Effector memory CD4-positive, alpha-beta T cell (primary cell): ENCODE measurements around the gene UGT1A9.

Experiments
- DNase-seq, 3 donors: peaks; one replicate each; pipeline ENCODE4 v3.0.0-alpha.2; 2020
- H3K27ac ChIP-seq: 2 replicates; pipeline ENCODE4 v1.7.0; 2013; ENCODE audit warnings: mild to moderate bottlenecking, low read length, moderate library complexity; ENCODE audit not compliant: insufficient read depth, poor library complexity, severe bottlenecking
- H3K27me3 ChIP-seq: replicated peaks from 2 replicates; pipeline ENCODE4 v1.7.0; 2013; ENCODE audit warnings: mild to moderate bottlenecking, low read length; ENCODE audit not compliant: insufficient read depth, control insufficient read depth, poor library complexity, severe bottlenecking
- H3K36me3 ChIP-seq: 2 replicates; pipeline ENCODE4 v1.7.0; 2013; ENCODE audit warnings: mild to moderate bottlenecking, low read length, moderate library complexity; ENCODE audit not compliant: control insufficient read depth, insufficient read depth
- H3K4me1 ChIP-seq: 2 replicates; pipeline ENCODE4 v1.7.0; 2013; ENCODE audit warnings: low read length, mild to moderate bottlenecking; ENCODE audit not compliant: control insufficient read depth, insufficient read depth, poor library complexity, severe bottlenecking
- H3K4me3 ChIP-seq: 2 replicates; pipeline ENCODE4 v1.7.0; 2013; ENCODE audit warnings: low read length, low read depth, mild to moderate bottlenecking; ENCODE audit not compliant: insufficient read depth, poor library complexity, severe bottlenecking
- H3K9me3 ChIP-seq: 2 replicates; pipeline ENCODE4 v1.7.0; 2013; ENCODE audit warnings: mild to moderate bottlenecking, low read length, moderate library complexity; ENCODE audit not compliant: control insufficient read depth

Gene UGT1A9

DNA sequence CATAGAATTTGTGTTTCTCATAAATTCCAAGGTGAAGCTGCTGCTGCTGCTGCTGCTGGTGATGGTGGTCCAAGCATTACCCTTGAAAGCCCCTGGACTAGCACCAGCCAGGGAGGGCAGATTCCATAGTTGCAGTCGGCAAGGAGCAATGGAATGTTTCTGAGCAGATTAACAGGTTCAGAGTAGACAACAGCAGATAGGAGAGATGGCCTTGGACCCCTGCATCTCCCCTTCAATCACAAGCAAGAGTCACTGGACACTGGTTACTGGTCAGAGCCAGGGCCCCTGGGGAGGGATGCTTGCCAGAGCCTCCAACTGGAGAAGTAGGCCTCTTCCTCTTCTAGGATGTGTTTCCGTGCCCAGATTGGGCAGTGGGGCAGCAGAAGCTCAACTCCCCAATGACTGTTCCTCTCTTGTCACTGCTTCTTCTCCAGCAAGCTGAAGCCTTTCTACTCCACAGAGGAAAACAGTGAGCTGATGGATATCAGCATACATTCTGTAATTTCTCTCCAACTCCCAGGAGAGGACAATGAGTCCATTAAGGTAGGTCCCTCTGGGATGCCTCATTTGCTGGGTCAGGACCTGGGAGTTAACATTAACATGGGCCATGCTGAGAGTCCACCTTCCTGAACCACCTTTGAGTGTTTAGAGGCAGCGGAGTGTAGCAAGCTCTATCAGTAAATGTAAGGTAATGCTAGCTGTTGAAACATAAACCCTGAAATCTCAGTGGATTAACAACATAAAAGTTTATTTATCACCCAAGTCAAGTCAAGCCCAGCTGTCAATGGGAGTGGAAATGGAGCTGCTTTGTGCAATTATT lies 141.7 kb downstream of the UGT1A9 start:
- Histone ChIP-seq H3K27me3 (peaks cover 3% of the 10 kb centered on the region), H3K4me3 (no peak overlapping the region), H3K27ac (no peak overlapping the region), H3K36me3 (no peaks in the 10 kb centered on the region), H3K9me3 (no peaks in the 10 kb centered on the region), H3K4me1 (no peaks in the 10 kb centered on the region)
- DNase-seq, result no peak

DNA sequence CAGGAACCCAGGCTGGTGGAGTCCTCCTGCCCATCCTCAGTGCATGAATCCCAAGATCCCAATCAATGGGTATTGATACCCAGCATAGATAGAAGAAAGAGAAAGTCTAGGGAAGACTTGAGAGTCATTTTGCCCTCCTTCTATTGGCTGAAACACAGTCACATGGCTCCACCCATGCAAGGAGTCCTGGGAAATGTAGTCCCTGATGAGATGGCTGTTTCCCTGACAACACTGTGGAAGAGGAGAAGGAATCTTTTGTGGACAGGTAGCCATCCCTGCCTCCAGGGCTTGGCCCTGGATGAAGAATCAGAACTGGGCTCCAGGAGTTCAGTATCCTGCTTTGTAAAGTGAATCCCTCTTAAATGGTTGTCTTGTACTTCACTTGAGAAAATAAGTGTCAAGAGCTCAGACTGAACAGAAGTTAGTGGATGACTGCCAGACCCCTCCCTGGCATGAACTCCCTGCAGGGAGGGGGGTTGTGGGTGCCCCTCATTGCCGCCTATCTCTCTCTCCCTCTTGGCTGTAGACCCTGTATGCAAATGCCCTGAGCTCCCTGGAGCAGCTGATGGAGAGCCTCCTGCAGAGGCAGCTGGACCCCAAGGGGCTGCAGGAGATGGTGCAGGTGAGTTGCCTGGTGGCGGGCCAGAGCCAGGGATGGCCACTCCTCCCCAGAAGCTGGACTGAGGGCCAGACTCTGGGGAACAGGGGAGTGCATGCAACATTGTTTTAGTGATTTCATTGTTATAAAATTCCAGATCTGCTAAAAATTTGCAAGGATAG lies 142.5 kb downstream of the UGT1A9 start:
- Histone ChIP-seq H3K4me1 (no peaks in the 10 kb centered on the region), H3K27me3 (peaks cover 3% of the 10 kb centered on the region), H3K9me3 (no peaks in the 10 kb centered on the region), H3K27ac (no peak overlapping the region), H3K4me3 (no peak overlapping the region), H3K36me3 (no peaks in the 10 kb centered on the region)
- DNase-seq, result no peak

DNA sequence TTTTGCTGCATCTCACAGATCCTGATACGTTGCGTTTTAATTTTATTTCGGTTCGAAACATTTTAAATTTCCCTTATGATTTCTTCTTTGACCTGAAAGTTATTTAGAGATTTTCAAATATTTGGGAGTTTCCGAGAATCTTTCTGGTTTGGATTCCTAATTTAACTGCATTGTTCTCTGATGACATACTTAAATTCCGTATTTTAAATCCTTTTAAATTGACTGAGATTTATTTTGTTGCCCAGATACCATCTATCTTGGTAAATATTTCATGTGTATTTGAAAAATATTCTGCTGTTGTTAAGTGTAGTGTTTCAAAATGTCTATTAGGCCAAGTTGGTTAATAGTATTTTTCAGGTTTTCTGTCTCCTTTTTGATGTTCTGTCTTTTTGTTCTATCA lies 144.2 kb downstream of the UGT1A9 start:
- H3K9me3 ChIP-seq, result no peaks in the 10 kb centered on the region
- H3K27me3 ChIP-seq, result no peaks in the 10 kb centered on the region
- H3K27ac ChIP-seq, result no peak overlapping the region
- H3K36me3 ChIP-seq, result no peaks in the 10 kb centered on the region
- H3K4me1 ChIP-seq, result no peaks in the 10 kb centered on the region
- no peak for DNase-seq
- H3K4me3 ChIP-seq, result no peak overlapping the region

DNA sequence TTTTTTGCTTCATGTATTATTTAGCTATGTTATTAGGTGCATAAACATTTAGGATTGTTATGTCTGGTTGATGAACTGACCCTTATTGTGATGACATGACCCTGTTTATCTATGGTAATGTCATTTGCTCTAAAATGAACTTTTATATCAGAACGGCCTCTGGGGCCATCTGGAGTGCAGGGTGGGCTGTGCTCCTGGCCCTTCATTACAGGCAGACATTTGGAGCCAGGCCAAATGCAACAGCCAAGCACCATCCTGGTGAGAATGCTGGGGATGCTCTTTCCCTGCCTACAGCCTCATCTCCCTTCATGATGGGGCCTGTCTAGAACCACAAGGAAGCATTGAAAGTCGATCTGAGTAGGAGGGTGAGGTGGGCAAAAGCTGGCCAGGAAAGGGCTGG lies 144.6 kb downstream of the UGT1A9 start:
- no peak for DNase-seq

DNA sequence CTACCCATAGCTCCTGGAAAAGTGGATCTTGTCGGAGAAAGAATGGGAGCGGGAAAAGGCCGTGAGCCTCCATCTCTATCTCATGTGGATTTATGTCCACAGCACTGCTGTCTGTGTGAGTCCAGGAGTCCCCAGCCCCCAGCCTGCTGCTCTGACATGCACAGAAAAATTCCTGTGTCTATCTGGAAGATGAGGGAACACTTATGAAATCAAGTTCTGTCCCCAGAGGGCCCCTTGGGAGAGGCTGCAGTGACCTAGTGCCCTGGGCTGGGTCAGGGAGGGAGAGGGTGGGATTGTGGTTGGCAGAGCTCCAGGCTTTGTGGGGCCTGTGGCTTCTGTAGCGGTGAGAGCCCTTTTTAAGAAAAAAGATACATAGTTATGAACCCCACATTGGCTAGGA lies 145.1 kb downstream of the UGT1A9 start:
- Histone ChIP-seq H3K36me3 (no peaks in the 10 kb centered on the region), H3K4me1 (no peaks in the 10 kb centered on the region), H3K4me3 (no peak overlapping the region), H3K27me3 (no peaks in the 10 kb centered on the region), H3K9me3 (no peaks in the 10 kb centered on the region), H3K27ac (no peak overlapping the region)
- no peak for DNase-seq

More for the DNA sequence above, 144.6 kb downstream of the UGT1A9 start:
- Histone ChIP-seq H3K9me3 (no peaks in the 10 kb centered on the region), H3K4me1 (no peaks in the 10 kb centered on the region), H3K4me3 (no peak overlapping the region), H3K36me3 (no peaks in the 10 kb centered on the region), H3K27me3 (no peaks in the 10 kb centered on the region), H3K27ac (no peak overlapping the region)

DNA sequence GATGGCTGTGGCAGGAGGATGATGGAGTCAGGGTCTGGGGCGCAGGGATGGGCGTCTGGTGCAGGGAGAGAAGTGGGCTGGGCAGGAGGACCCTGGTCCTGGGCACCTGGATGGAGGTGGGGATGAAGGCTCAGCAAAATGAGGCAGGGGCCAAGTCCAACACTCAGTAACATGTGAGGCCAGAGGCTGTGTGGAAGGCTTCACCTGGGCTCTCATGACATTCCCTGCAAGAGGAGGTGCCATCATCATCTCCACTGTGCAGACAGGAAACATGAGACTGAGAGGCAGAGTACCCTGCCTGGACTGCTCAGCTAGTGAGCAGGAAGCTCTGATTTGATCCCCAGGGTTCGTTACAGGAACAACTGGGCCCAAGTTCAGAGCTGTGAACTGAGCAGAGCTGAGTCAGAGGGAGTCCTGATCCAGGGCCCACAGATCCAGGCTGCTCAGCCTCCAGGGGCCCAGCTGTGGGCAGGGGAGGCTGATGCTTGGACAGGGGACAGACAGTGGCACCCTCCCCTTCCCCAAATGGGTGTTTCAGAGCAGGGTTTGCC lies 145.7 kb downstream of the UGT1A9 start:
- Histone ChIP-seq H3K4me3 (no peak overlapping the region), H3K9me3 (no peaks in the 10 kb centered on the region), H3K36me3 (no peaks in the 10 kb centered on the region), H3K27me3 (no peaks in the 10 kb centered on the region), H3K27ac (no peak overlapping the region), H3K4me1 (no peaks in the 10 kb centered on the region)
- no peak for DNase-seq

DNA sequence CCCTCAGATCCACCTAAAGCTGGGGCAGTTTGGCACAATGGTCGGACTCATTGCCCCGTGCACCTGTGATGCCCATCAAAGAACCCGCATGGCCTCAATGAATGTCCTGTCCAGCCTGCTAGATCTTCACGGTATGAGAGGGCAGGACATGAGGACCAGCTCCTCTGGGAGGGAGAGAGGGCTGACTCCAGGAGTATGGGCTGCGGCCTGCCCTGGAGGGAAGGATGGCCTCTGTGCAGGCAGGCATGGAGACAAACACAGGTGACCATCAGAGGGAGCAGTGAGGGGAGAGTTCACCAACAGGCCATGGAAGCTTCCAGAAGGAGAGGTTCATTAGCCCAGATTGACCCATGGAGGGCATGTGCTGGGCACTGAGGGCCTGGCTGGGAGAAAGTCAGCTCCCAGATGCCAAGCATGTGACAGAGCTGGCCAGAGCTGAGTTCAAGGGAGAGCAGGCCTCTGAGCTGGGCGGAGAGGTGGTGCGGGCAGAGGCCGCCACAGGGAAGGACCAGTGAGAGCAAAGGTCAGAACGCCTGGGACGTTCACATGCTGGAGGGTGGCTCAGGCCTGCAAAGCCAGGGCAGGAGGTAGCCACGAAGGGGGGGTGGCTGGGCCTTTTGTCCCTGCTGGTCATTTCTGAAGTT lies 146.4 kb downstream of the UGT1A9 start:
- no peak for DNase-seq
- H3K36me3 ChIP-seq, result no peaks in the 10 kb centered on the region

DNA sequence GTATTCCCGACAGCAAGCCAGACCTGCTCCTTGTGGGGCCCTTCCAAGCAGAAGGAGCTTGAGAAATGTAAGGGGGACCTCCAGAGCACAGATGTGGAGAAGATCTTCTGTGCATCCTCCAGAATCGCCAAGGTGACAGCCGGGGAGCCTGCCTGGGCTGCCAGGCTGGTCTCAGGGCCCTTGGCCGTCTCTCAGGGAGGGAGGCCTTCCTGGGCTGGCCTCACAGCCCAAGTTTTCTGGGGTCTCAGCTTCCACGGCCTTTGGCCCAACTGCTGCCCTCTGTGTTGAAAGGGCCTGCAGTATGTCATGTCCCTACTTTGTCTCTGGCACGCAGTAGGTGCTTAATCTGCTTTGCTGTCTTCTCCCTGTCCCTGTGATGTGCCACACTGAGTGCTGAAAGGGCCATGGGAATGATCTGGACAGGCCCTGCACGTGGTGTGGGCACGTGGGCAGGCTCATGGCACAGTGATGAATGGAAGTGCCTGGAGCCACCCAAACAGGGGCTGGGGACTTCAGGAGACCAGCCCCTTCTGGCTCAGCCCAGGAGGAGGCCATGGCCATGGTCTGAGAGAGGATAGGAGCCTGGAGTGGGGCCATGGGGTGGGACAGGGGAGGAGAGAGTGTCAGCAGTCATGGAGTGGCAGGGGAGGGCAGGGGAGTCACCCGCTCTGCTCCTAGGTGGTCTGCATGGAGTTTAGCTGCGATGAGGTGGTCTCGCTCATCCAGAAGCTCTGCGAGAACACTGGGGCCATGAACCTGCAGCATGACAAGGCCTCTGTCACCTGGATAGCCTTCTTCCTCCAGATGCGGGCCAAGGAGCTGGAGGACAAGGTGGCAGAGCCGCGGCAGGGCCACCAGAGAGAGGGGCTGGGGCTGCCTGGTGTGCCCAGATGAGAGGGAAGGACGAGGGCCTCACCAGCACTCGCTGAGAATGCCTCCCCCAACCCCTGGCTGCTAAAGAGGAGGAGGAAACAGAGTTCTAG lies 147.2 kb downstream of the UGT1A9 start:
- Histone ChIP-seq H3K4me1 (no peaks in the 10 kb centered on the region), H3K9me3 (no peaks in the 10 kb centered on the region), H3K4me3 (no peak overlapping the region), H3K27me3 (no peaks in the 10 kb centered on the region), H3K27ac (no peak overlapping the region), H3K36me3 (no peaks in the 10 kb centered on the region)
- no peak for DNase-seq

More for the DNA sequence above, 146.4 kb downstream of the UGT1A9 start:
- Histone ChIP-seq H3K9me3 (no peaks in the 10 kb centered on the region), H3K27me3 (no peaks in the 10 kb centered on the region), H3K4me1 (no peaks in the 10 kb centered on the region), H3K4me3 (no peak overlapping the region), H3K27ac (no peak overlapping the region)
